Measurements from ENCODE around the gene CD44. TPM values are rescaled to one million over a fixed set of nuclear protein-coding genes. Genes with fewer than 3 reads are reported as not detected.
A peak's percentile ranks its signal among the peaks of the same experiment; 100 is the strongest.

The CD44 gene
- total and polyA plus RNA-seq, 2 donors (not counting 1 experiment from before 2014, with no cell fraction given) = 660 to 980 TPM

DNA sequence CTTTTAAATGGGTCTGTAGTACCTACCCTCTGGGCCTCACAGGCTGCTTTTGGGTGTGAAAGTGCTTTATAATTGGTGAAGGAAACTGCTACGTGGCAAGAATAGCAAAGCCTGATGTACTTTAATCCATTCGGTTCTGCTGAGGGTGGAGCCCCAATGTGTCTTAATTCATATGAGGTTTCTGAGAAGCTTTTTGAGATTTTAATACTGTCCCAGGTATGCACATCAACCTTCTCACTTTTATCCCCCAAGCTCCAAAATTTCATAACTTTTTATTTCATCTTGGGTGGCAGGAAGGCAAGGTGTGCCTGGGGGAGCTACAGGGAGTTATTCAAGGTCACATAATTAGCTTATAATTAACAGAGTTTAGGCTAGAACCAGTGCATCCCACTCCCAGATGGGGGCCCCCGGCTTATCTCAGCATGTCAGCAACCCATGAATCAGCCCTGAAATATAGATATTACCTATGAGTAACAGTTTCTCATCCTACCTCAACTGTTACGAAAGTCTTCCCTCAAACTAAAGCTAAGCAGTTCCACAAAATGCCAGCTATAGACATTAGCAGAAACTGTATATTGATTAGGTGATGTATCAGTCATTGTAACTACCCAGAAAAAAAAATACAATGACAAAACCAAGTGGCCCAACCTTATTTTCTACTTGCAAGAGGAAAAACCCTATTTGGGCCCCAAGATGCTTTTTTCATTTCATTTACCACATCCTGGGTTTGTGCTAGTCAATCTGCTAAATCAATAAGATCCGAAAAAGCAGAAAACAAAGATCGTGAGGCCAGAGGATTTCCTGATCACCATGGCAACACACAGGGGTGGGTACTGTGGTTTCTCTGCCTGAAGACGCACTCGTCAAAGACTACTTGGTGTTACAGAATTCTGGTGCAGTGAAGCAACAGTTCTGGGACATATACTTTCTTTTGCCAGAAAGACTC, 26.7 kb downstream of the CD44 start:
- Histone ChIP-seq H3K79me2 (ENCODE audit: control insufficient read depth, insufficient read depth, low read length) (peaks cover 100% of the 10 kb centered on the region), H4K20me1 (ENCODE audit: control insufficient read depth, extremely low read depth, insufficient read depth, low read length) (peaks cover 2% of the 10 kb centered on the region), H3K27ac (ENCODE audit: insufficient read depth, low read length) (peak overlapping the region; percentile 87), H3K9ac (ENCODE audit: insufficient read depth, low read length) (no peak overlapping the region), H3K9me3 (ENCODE audit: control insufficient read depth, insufficient read depth, low read depth, low read length) (no peaks in the 10 kb centered on the region), H3K36me3 (ENCODE audit: control insufficient read depth, insufficient read depth, low read length) (peaks cover 1% of the 10 kb centered on the region), H2AFZ (ENCODE audit: low read length) (no peak overlapping the region), H3K27me3 (ENCODE audit: control insufficient read depth, insufficient read depth, low read length) (no peaks in the 10 kb centered on the region), H3K4me2 (ENCODE audit: extremely low read depth, insufficient read depth, low read length) (peak overlapping the region; percentile 75), H3K4me1 (ENCODE audit: control insufficient read depth, extremely low read depth, insufficient read depth, low read length) (peaks cover 69% of the 10 kb centered on the region), H3K4me3 (replicated peaks in 1 of 4; ENCODE audit: control extremely low read depth in 1 of 4, insufficient read depth in 1 of 4, low read depth in 3 of 4, low read length in 4 of 4) (no peak overlapping the region)
- no peak for TF ChIP-seq EZH2 (IDR thresholded peaks at IDR 0.05; ENCODE audit: low read length, missing control alignments)
- TF ChIP-seq, protein P1, sequence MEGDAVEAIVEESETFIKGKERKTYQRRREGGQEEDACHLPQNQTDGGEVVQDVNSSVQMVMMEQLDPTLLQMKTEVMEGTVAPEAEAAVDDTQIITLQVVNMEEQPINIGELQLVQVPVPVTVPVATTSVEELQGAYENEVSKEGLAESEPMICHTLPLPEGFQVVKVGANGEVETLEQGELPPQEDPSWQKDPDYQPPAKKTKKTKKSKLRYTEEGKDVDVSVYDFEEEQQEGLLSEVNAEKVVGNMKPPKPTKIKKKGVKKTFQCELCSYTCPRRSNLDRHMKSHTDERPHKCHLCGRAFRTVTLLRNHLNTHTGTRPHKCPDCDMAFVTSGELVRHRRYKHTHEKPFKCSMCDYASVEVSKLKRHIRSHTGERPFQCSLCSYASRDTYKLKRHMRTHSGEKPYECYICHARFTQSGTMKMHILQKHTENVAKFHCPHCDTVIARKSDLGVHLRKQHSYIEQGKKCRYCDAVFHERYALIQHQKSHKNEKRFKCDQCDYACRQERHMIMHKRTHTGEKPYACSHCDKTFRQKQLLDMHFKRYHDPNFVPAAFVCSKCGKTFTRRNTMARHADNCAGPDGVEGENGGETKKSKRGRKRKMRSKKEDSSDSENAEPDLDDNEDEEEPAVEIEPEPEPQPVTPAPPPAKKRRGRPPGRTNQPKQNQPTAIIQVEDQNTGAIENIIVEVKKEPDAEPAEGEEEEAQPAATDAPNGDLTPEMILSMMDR (conservative IDR thresholded peaks at IDR 0.05 in 1 of 2, IDR thresholded peaks at IDR 0.05 in 1 of 2; ENCODE audit: low read depth in 1 of 2, low read length in 2 of 2) = no peak
- DNase-seq (ENCODE audit: low read depth in 2 of 2) = peak; percentile 78 to 85

DNA sequence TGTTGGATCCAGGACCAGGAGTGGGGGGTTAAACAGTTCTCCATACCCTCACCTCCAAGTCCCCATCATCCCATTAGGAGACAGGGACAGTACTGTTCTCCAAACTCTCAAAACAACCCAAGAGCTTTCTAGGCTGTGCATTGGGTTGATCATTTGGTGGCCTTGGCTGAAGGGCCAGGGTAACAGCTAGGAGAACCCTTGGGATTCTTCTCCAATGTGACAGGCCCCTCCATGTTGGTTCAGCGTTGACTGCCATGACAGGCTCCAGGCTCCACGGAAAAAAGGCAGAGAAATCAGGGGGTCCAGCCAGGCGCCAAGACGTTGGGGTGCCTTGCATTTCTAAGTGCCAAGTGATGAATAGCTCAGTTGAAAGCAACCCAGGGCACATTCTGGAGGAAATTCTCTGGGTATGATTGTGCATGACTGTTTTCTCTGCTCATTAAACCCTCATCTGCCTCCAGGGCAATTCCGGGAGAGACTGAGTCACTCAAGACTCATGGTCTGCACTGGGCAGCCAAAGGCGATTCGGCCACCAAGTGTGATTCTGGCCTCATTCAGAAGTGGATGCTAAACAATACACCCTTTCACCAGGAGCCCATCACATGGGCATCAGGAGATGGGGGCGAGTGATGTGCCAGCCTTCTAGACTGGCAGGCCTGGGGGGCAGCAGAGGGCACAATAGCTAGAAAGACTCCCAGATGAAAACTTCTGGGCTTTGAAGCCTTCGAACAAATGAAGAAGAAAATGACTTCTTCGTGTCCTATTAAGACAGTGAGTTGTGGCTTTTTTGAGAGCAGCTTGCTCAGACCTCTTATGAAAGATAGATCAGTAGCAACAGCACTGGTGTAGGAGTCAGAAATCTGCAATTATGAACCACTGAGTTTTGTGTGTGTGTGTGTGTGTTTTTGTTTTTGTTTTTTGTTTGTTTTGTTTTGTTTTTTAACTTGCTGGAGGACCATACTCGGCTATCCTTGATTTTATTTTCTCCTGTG, 27.7 kb downstream of the CD44 start:
- no peaks in the 10 kb centered on the region for H3K9me3 ChIP-seq (ENCODE audit: control insufficient read depth, insufficient read depth, low read depth, low read length)
- H3K27ac ChIP-seq (ENCODE audit: insufficient read depth, low read length) = peak overlapping the region; percentile 87
- no peaks in the 10 kb centered on the region for H4K20me1 ChIP-seq (ENCODE audit: control insufficient read depth, extremely low read depth, insufficient read depth, low read length)
- peak overlapping the region; percentile 75 for H3K4me2 ChIP-seq (ENCODE audit: extremely low read depth, insufficient read depth, low read length)
- peaks cover 4% of the 10 kb centered on the region for H3K36me3 ChIP-seq (ENCODE audit: control insufficient read depth, insufficient read depth, low read length)
- peaks cover 100% of the 10 kb centered on the region for H3K79me2 ChIP-seq (ENCODE audit: control insufficient read depth, insufficient read depth, low read length)
- no peak overlapping the region for H2AFZ ChIP-seq (ENCODE audit: low read length)
- no peak overlapping the region for H3K9ac ChIP-seq (ENCODE audit: insufficient read depth, low read length)
- no peak overlapping the region for H3K4me3 ChIP-seq (replicated peaks in 1 of 4; ENCODE audit: control extremely low read depth in 1 of 4, insufficient read depth in 1 of 4, low read depth in 3 of 4, low read length in 4 of 4)
- no peaks in the 10 kb centered on the region for H3K27me3 ChIP-seq (ENCODE audit: control insufficient read depth, insufficient read depth, low read length)
- peak; percentile 51 to 97 for DNase-seq (ENCODE audit: low read depth in 2 of 2)
- no peak for TF ChIP-seq EZH2 (IDR thresholded peaks at IDR 0.05; ENCODE audit: low read length, missing control alignments)
- TF ChIP-seq, protein P1 (conservative IDR thresholded peaks at IDR 0.05 in 1 of 2, IDR thresholded peaks at IDR 0.05 in 1 of 2; ENCODE audit: low read depth in 1 of 2, low read length in 2 of 2) = no peak
- H3K4me1 ChIP-seq (ENCODE audit: control insufficient read depth, extremely low read depth, insufficient read depth, low read length) = peaks cover 61% of the 10 kb centered on the region
